GM23248 (cell line): ENCODE measurements around the gene HLA-E.

Experiments
- EZH2 ChIP-seq: fragments of 200-600 bp; sonication (generic); IDR thresholded peaks from 2 replicates; pipeline ENCODE4 v1.6.1; 2018; ENCODE audit warnings: antibody characterized with exemption, mild to moderate bottlenecking; ENCODE audit not compliant: insufficient read depth, poor library complexity, severe bottlenecking
- EZH2phosphoT487 ChIP-seq: fragments of 200-600 bp; sonication (generic); IDR thresholded peaks from 2 replicates; pipeline ENCODE4 v1.6.1; 2018; ENCODE audit warnings: antibody characterized with exemption, moderate library complexity, mild to moderate bottlenecking, low read depth; ENCODE audit not compliant: insufficient read depth

- TF ChIP-seq EZH2phosphoT487, result no peak
- no peak for TF ChIP-seq EZH2
These were observed 5.1 kb downstream of the HLA-E start for GRCh38 chr6:30494291-30494861.
